ENCODE data around the gene KDM4B.

- no peak for TF ChIP-seq CTCF (conservative IDR thresholded peaks at IDR 0.05)
- no peak for TF ChIP-seq ZFX (IDR thresholded peaks at IDR 0.05)
Measured at GRCh38 chr19:5149508-5149907, 180.6 kb downstream of the KDM4B start.

All from C4-2B (cell line).